HepG2 (cell line): ENCODE data around the gene ZBTB21. TPM values are rescaled to one million over a fixed set of nuclear protein-coding genes. Genes with fewer than 3 reads are reported as not detected.
A peak's percentile ranks its signal among the peaks of the same experiment; 100 is the strongest.

Source experiments
- ARNT ChIP-seq: fragments of 450-650 bp; IDR thresholded peaks from 2 replicates; pipeline ENCODE4 v1.6.1; 2017
- CBX1 ChIP-seq: IDR thresholded peaks from one replicate; pipeline ENCODE4 v1.6.1; 2016; ENCODE audit warnings: antibody characterized with exemption, low read depth
- DR1 ChIP-seq: sonication (generic); formaldehyde crosslinking; IDR thresholded peaks from 2 replicates; pipeline ENCODE4 v1.8.0; 2021; ENCODE audit warnings: mild to moderate bottlenecking, missing genetic modification reagents, inconsistent platforms
- HIVEP1 ChIP-seq: sonication (generic); formaldehyde crosslinking; IDR thresholded peaks from 2 replicates; pipeline ENCODE4 v1.4.0; 2020; ENCODE audit warnings: mild to moderate bottlenecking, missing genetic modification reagents
- HMGA1 ChIP-seq: sonication (generic); formaldehyde crosslinking; conservative IDR thresholded peaks from 2 replicates; pipeline ENCODE4 v1.4.0; 2020; ENCODE audit warnings: missing genetic modification reagents
- KDM2A ChIP-seq: sonication (generic); formaldehyde crosslinking; IDR thresholded peaks from 2 replicates; pipeline ENCODE4 v1.4.0; 2020; ENCODE audit warnings: low read depth, missing genetic modification reagents, borderline replicate concordance
- KLF15 ChIP-seq: sonication (generic); formaldehyde crosslinking; IDR thresholded peaks from 2 replicates; pipeline ENCODE4 v1.8.1; 2023; ENCODE audit warnings: borderline replicate concordance, mild to moderate bottlenecking, inconsistent platforms, missing genetic modification reagents, mixed read lengths
- MAZ ChIP-seq, 2 experiments: sonication (generic) in 1 of 2; formaldehyde crosslinking in 1 of 2; IDR thresholded peaks; 2 replicates each; pipeline versions ENCODE4 v1.5.0 to v1.6.1; 2012 to 2020; ENCODE audit warnings: low read depth in 2 of 2, mild to moderate bottlenecking in 2 of 2, borderline replicate concordance in 1 of 2, improper control_type of control experiment in 1 of 2, low read length in 1 of 2, missing genetic modification reagents in 1 of 2, moderate library complexity in 1 of 2
- NFYC ChIP-seq: IDR thresholded peaks from 2 replicates; pipeline ENCODE4 v1.6.1; 2016; ENCODE audit warnings: missing genetic modification reagents, missing compliant biosample characterization
- RCOR2 ChIP-seq: IDR thresholded peaks from 2 replicates; pipeline ENCODE4 v1.6.1; 2016; ENCODE audit warnings: missing biosample characterization, missing genetic modification reagents
- SALL2 ChIP-seq: sonication (generic); formaldehyde crosslinking; IDR thresholded peaks from 2 replicates; pipeline ENCODE4 v1.8.1; 2023; ENCODE audit warnings: mild to moderate bottlenecking, missing genetic modification reagents, inconsistent platforms
- SNAPC2 ChIP-seq: sonication (generic); formaldehyde crosslinking; IDR thresholded peaks from 2 replicates; pipeline ENCODE4 v1.8.1; 2022; ENCODE audit warnings: mild to moderate bottlenecking, missing genetic modification reagents
- STAG1 ChIP-seq: sonication (generic); formaldehyde crosslinking; IDR thresholded peaks from 2 replicates; pipeline ENCODE4 v1.4.0; 2020; ENCODE audit warnings: missing genetic modification reagents
- TFDP2 ChIP-seq: sonication (generic); formaldehyde crosslinking; IDR thresholded peaks from 2 replicates; pipeline ENCODE4 v1.4.0; 2020; ENCODE audit warnings: missing genetic modification reagents
- ZFAT ChIP-seq: sonication (generic); formaldehyde crosslinking; conservative IDR thresholded peaks from 2 replicates; pipeline ENCODE4 v1.8.1; 2023; ENCODE audit warnings: missing genetic modification reagents, inconsistent platforms
- ZNF205 ChIP-seq: IDR thresholded peaks from 2 replicates; pipeline ENCODE4 v1.6.1; 2018; ENCODE audit warnings: missing biosample characterization, missing genetic modification reagents
- ZNF251 ChIP-seq: sonication (generic); formaldehyde crosslinking; IDR thresholded peaks from 2 replicates; pipeline ENCODE4 v1.9.0; 2021; ENCODE audit warnings: mild to moderate bottlenecking, missing genetic modification reagents
- ZNF331 ChIP-seq: sonication (generic); formaldehyde crosslinking; IDR thresholded peaks from 2 replicates; pipeline ENCODE4 v1.4.0; 2020; ENCODE audit warnings: missing genetic modification reagents
- ZNF557 ChIP-seq: sonication (generic); formaldehyde crosslinking; IDR thresholded peaks from 2 replicates; pipeline ENCODE4 v1.4.0; 2020; ENCODE audit warnings: missing genetic modification reagents
- ZNF570 ChIP-seq: sonication (generic); formaldehyde crosslinking; IDR thresholded peaks from 2 replicates; pipeline ENCODE4 v1.4.0; 2020; ENCODE audit warnings: mild to moderate bottlenecking, missing genetic modification reagents, borderline replicate concordance
- ZNF605 ChIP-seq: sonication (generic); formaldehyde crosslinking; IDR thresholded peaks from 2 replicates; pipeline ENCODE4 v1.8.0; 2022; ENCODE audit warnings: mild to moderate bottlenecking, missing genetic modification reagents
- ZNF670 ChIP-seq: sonication (generic); formaldehyde crosslinking; IDR thresholded peaks from 2 replicates; pipeline ENCODE4 v1.8.0; 2022; ENCODE audit warnings: mild to moderate bottlenecking, missing genetic modification reagents, borderline replicate concordance
- ZNF737 ChIP-seq: sonication (generic); formaldehyde crosslinking; IDR thresholded peaks from 2 replicates; pipeline ENCODE4 v1.5.0; 2020; ENCODE audit warnings: missing genetic modification reagents, mild to moderate bottlenecking, borderline replicate concordance
- ZNF740 ChIP-seq: sonication (generic); formaldehyde crosslinking; IDR thresholded peaks from 2 replicates; pipeline ENCODE4 v1.4.0; 2020; ENCODE audit warnings: missing genetic modification reagents
- ZUFSP ChIP-seq: sonication (generic); formaldehyde crosslinking; IDR thresholded peaks from 2 replicates; pipeline ENCODE4 v1.9.0; 2021; ENCODE audit warnings: missing genetic modification reagents, mild to moderate bottlenecking, borderline replicate concordance
- polyA plus RNA-seq, 8 experiments: library from polyadenylated mRNA; depleted of rRNA in 3 of 8; stranded (reverse) in 7 of 8; unstranded in 1 of 8; fragments of >200 nt; fragmentation: Illumina TruSeq in 4 of 8; extraction: Trizol in 4 of 8; gene quantifications; 2 replicates each; pipeline versions ENCODE4 v1.2.1 to v1.2.3, GENCODE V29; 2011 to 2016; ENCODE audit warnings: low read depth in 4 of 8, missing spikeins in 1 of 8, mixed read lengths in 1 of 8; ENCODE audit not compliant: insufficient read depth in 1 of 8
- total RNA-seq, 5 experiments: library from RNA; depleted of rRNA; stranded (reverse); fragments of >200 nt; fragmentation: Illumina TruSeq; extraction: Trizol; gene quantifications; 2 replicates each; pipeline ENCODE4 v1.2.3, GENCODE V29; 2016; ENCODE audit warnings: low read depth in 1 of 5
- TF ChIP-seq, protein P1 (sequence below): sonication (generic); formaldehyde crosslinking; conservative IDR thresholded peaks from 2 replicates; pipeline ENCODE4 v1.8.1; 2023; ENCODE audit warnings: missing genetic modification reagents

The ZBTB21 gene
- total and polyA plus RNA-seq, 2 of the 13 experiments (the other 11 are each of a cell fraction or from before 2014, with no cell fraction given), result 4.5 to 6.1 TPM

GRCh38 chr21:42009831-42010506, at the start of gene ZBTB21 (continued):
- no peak for TF ChIP-seq KLF15 (CRISPR knock-in tag)
- TF ChIP-seq SNAPC2 (CRISPR knock-in tag), result no peak
- no peak for TF ChIP-seq HMGA1 (CRISPR knock-in tag)
- peak; percentile 69; the same call in 1 of the 2 replicates for TF ChIP-seq SALL2 (CRISPR knock-in tag)
- 0 out of 2 replicates have a peak, but pooled peaks have one; percentile 48 for TF ChIP-seq ZNF670
- no peak for TF ChIP-seq ZNF740
- no peak for TF ChIP-seq ZNF570
- TF ChIP-seq ZNF251 (CRISPR knock-in tag), result no peak
- peak; percentile 71 for TF ChIP-seq NFYC (CRISPR knock-in tag)
- TF ChIP-seq MAZ (IDR thresholded peaks at IDR 0.05; ENCODE audit: borderline replicate concordance, low read depth, low read length), result no peak; the same call in 1 of the 2 replicates
- peak; percentile 20; the same call in 1 of the 2 replicates for TF ChIP-seq MAZ (CRISPR knock-in tag; IDR thresholded peaks at IDR 0.05; ENCODE audit: low read depth)
- peak; percentile 59; the same call in 1 of the 2 replicates for TF ChIP-seq HIVEP1 (CRISPR knock-in tag)
- peak; percentile 82 for TF ChIP-seq ZNF605 (CRISPR knock-in tag)
- TF ChIP-seq ZNF737 (CRISPR knock-in tag), result no peak
- TF ChIP-seq CBX1, result no peak
- TF ChIP-seq STAG1 (CRISPR knock-in tag), result no peak
- TF ChIP-seq DR1 (CRISPR knock-in tag), result peak; percentile 72; the same call in 1 of the 2 replicates
- TF ChIP-seq TFDP2 (CRISPR knock-in tag), result peak; percentile 30; the same call in 1 of the 2 replicates
- TF ChIP-seq ZNF557, result no peak
- TF ChIP-seq RCOR2 (CRISPR knock-in tag), result peak; percentile 67; the same call in 1 of the 2 replicates
- no peak for TF ChIP-seq ZFAT
- no peak for TF ChIP-seq ARNT
- peak; percentile 83 for TF ChIP-seq KDM2A
- TF ChIP-seq ZUFSP (CRISPR knock-in tag), result no peak
- TF ChIP-seq, protein P1, sequence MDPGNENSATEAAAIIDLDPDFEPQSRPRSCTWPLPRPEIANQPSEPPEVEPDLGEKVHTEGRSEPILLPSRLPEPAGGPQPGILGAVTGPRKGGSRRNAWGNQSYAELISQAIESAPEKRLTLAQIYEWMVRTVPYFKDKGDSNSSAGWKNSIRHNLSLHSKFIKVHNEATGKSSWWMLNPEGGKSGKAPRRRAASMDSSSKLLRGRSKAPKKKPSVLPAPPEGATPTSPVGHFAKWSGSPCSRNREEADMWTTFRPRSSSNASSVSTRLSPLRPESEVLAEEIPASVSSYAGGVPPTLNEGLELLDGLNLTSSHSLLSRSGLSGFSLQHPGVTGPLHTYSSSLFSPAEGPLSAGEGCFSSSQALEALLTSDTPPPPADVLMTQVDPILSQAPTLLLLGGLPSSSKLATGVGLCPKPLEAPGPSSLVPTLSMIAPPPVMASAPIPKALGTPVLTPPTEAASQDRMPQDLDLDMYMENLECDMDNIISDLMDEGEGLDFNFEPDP (CRISPR knock-in tag), result no peak
- peak; percentile 56; the same call in 1 of the 2 replicates for TF ChIP-seq ZNF331 (CRISPR knock-in tag)
- no peak for TF ChIP-seq ZNF205 (CRISPR knock-in tag)
